ENCODE results near the gene B4GALNT1. TPM values are rescaled to one million over a fixed set of nuclear protein-coding genes. Genes with fewer than 3 reads are reported as not detected.
A peak's percentile ranks its signal among the peaks of the same experiment; 100 is the strongest.

Gene B4GALNT1
- total and polyA plus RNA-seq, 9 of the 15 experiments (the other 6 are each of a cell fraction or from before 2014, with no cell fraction given) = 1.0 to 32.2 (median 9.8) TPM

- no peak for TF ChIP-seq NFXL1 (CRISPR knock-in tag; IDR thresholded peaks at IDR 0.05)
- TF ChIP-seq THAP7 (CRISPR knock-in tag; IDR thresholded peaks at IDR 0.05) = no peak
- no peak for TF ChIP-seq ZNF77 (CRISPR knock-in tag; IDR thresholded peaks at IDR 0.05)
- no peak for TF ChIP-seq HNRNPK (IDR thresholded peaks at IDR 0.05; ENCODE audit: low read depth, low read length, poor library complexity, severe bottlenecking)
- no peak for TF ChIP-seq RNF219 (CRISPR knock-in tag; IDR thresholded peaks at IDR 0.05)
- no peak for TF ChIP-seq EZH2 (IDR thresholded peaks at IDR 0.05; ENCODE audit: borderline replicate concordance, low read depth, low read length)
- TF ChIP-seq PTRF (tag; IDR thresholded peaks at IDR 0.05) = no peak
- no peak for TF ChIP-seq CAMTA2 (CRISPR knock-in tag; conservative IDR thresholded peaks at IDR 0.05)
- no peak for TF ChIP-seq CBFA2T2 (conservative IDR thresholded peaks at IDR 0.05)
- no peak for TF ChIP-seq ZNF277 (CRISPR knock-in tag; IDR thresholded peaks at IDR 0.05; ENCODE audit: borderline replicate concordance)
- no peak for TF ChIP-seq MAFG (tag; conservative IDR thresholded peaks at IDR 0.05)
- no peak for TF ChIP-seq SP2 (IDR thresholded peaks at IDR 0.05; ENCODE audit: extremely low read depth, low read depth, low read length, poor library complexity, severe bottlenecking)
- no peak for TF ChIP-seq HNRNPH1 (optimal IDR thresholded peaks at IDR 0.05; ENCODE audit: low read depth, low read length)
- no peak for TF ChIP-seq ZNF24 (IDR thresholded peaks at IDR 0.05)
- TF ChIP-seq NELFE (IDR thresholded peaks at IDR 0.05; ENCODE audit: insufficient read depth, insufficient read length) = no peak
- TF ChIP-seq TEAD1 (CRISPR knock-in tag; IDR thresholded peaks at IDR 0.05) = peak in 1 of 2 experiments; percentile 50; a peak in 1 of 4 replicates
- no peak for TF ChIP-seq HNRNPLL (IDR thresholded peaks at IDR 0.05; ENCODE audit: low read depth, low read length, poor library complexity, severe bottlenecking)
- no peak for TF ChIP-seq ZNF699 (CRISPR knock-in tag; IDR thresholded peaks at IDR 0.05; ENCODE audit: insufficient replicate concordance)
- TF ChIP-seq ZNF3 (CRISPR knock-in tag; IDR thresholded peaks at IDR 0.05) = no peak
- TF ChIP-seq ZNF561 (CRISPR knock-in tag; conservative IDR thresholded peaks at IDR 0.05) = no peak
- TF ChIP-seq ZC3H8 (IDR thresholded peaks at IDR 0.05) = no peak
- TF ChIP-seq CBFB (CRISPR knock-in tag; IDR thresholded peaks at IDR 0.05) = no peak; the same call in 1 of the 2 replicates
- TF ChIP-seq ZNF23 (CRISPR knock-in tag; IDR thresholded peaks at IDR 0.05) = no peak
- TF ChIP-seq ILK (tag; IDR thresholded peaks at IDR 0.05; ENCODE audit: borderline replicate concordance, low read depth) = no peak
- no peak for TF ChIP-seq ZNF79 (CRISPR knock-in tag; IDR thresholded peaks at IDR 0.05; ENCODE audit: low read depth)
- TF ChIP-seq MTA1 (IDR thresholded peaks at IDR 0.05; ENCODE audit: borderline replicate concordance) = no peak
- no peak for TF ChIP-seq MCM2 (IDR thresholded peaks at IDR 0.05; ENCODE audit: low read depth)
Measured at GRCh38 chr12:57621497-57622292, 11.3 kb downstream of the B4GALNT1 start (continued).
